ENCODE data around the gene GPR176. TPM values are rescaled to one million over a fixed set of nuclear protein-coding genes. Genes with fewer than 3 reads are reported as not detected.
A peak's percentile ranks its signal among the peaks of the same experiment; 100 is the strongest.

Gene GPR176
- total RNA-seq, 1 donor from 2014 or later = 20.6 TPM

GRCh38 chr15:39830166-39830565 is 89.9 kb downstream of the GPR176 start:
- H3K4me2 ChIP-seq = no peak overlapping the region
- H3F3A ChIP-seq (ENCODE audit: low read depth) = peaks cover 9% of the 10 kb centered on the region
- H3K9me3 ChIP-seq (ENCODE audit: low read depth) = no peaks in the 10 kb centered on the region
- peaks cover 19% of the 10 kb centered on the region for H3K4me1 ChIP-seq
- no peak overlapping the region for H3K27ac Mint-ChIP-seq
- no peaks in the 10 kb centered on the region for H3K36me3 Mint-ChIP-seq
- no peak overlapping the region for H3K4me3 ChIP-seq
- no peaks in the 10 kb centered on the region for H3K9me3 Mint-ChIP-seq
- H3K27ac ChIP-seq = no peak overlapping the region
- peaks cover 44% of the 10 kb centered on the region for H3K4me1 Mint-ChIP-seq
- no peaks in the 10 kb centered on the region for H3K27me3 Mint-ChIP-seq (ENCODE audit: insufficient read depth, low read depth)
- peaks cover 7% of the 10 kb centered on the region for H4K20me1 ChIP-seq (ENCODE audit: low read depth)
- H3K27me3 ChIP-seq = no peaks in the 10 kb centered on the region
- H2AFZ ChIP-seq (replicated peaks) = no peak overlapping the region
- no peak overlapping the region for H3K9ac ChIP-seq
- TF ChIP-seq EZH2phosphoT487 (IDR thresholded peaks at IDR 0.05) (no peak), EZH2 (IDR thresholded peaks at IDR 0.05) (no peak)
- TF ChIP-seq, protein P1, sequence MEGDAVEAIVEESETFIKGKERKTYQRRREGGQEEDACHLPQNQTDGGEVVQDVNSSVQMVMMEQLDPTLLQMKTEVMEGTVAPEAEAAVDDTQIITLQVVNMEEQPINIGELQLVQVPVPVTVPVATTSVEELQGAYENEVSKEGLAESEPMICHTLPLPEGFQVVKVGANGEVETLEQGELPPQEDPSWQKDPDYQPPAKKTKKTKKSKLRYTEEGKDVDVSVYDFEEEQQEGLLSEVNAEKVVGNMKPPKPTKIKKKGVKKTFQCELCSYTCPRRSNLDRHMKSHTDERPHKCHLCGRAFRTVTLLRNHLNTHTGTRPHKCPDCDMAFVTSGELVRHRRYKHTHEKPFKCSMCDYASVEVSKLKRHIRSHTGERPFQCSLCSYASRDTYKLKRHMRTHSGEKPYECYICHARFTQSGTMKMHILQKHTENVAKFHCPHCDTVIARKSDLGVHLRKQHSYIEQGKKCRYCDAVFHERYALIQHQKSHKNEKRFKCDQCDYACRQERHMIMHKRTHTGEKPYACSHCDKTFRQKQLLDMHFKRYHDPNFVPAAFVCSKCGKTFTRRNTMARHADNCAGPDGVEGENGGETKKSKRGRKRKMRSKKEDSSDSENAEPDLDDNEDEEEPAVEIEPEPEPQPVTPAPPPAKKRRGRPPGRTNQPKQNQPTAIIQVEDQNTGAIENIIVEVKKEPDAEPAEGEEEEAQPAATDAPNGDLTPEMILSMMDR (IDR thresholded peaks at IDR 0.05) = no peak
- H3K36me3 ChIP-seq = no peaks in the 10 kb centered on the region
- peaks cover 33% of the 10 kb centered on the region for H3K79me2 ChIP-seq (ENCODE audit: low read depth)
- H3K4me3 Mint-ChIP-seq = no peak overlapping the region
- DNase-seq (ENCODE audit: low spot score) = no peak

DNA sequence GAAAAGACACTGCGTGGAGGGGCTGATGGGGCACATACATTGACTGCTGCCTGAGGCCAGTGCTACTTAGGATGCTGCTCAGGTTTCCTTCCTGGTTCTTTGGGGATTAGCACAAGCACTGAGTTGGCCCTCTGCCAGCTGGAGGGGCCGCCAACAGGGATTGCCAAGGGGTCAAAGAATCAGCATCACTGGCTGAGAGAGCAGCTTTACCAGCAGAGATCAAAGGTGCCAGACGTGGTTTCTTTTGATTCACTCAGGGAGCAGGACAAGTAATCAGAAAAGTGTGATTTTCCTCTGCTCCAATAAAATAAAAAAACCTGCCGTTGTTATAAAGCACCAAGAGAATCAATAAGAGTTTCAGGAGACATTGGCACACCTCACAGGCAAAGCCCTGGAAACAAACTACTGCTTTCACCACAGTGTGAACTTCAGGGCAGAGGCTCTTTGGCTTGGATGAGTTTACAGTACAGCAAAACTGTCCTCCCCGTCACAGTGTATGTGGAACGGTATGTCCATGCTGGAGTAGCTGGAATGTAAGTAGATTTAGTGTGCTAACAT is 91.6 kb downstream of the GPR176 start:
- H3K27me3 Mint-ChIP-seq (ENCODE audit: insufficient read depth, low read depth) = peaks cover 4% of the 10 kb centered on the region
- Histone ChIP-seq H3F3A (ENCODE audit: low read depth) (peaks cover 9% of the 10 kb centered on the region), H2AFZ (replicated peaks) (no peak overlapping the region), H3K79me2 (ENCODE audit: low read depth) (peaks cover 30% of the 10 kb centered on the region), H3K9ac (no peak overlapping the region), H3K27ac (no peak overlapping the region), H4K20me1 (ENCODE audit: low read depth) (peaks cover 7% of the 10 kb centered on the region), H3K4me2 (no peak overlapping the region), H3K9me3 (ENCODE audit: low read depth) (no peaks in the 10 kb centered on the region), H3K36me3 (no peaks in the 10 kb centered on the region), H3K4me1 (peaks cover 14% of the 10 kb centered on the region), H3K4me3 (no peak overlapping the region), H3K27me3 (no peaks in the 10 kb centered on the region)
- TF ChIP-seq, protein P1 (IDR thresholded peaks at IDR 0.05) = no peak
- TF ChIP-seq EZH2 (IDR thresholded peaks at IDR 0.05) (no peak), EZH2phosphoT487 (IDR thresholded peaks at IDR 0.05) (no peak)
- peak; percentile 54 for DNase-seq (ENCODE audit: low spot score)
- H3K4me1 Mint-ChIP-seq = peaks cover 34% of the 10 kb centered on the region
- no peaks in the 10 kb centered on the region for H3K36me3 Mint-ChIP-seq
- H3K4me3 Mint-ChIP-seq = no peak overlapping the region
- no peaks in the 10 kb centered on the region for H3K9me3 Mint-ChIP-seq
- H3K27ac Mint-ChIP-seq = peak overlapping the region; percentile 6

DNA sequence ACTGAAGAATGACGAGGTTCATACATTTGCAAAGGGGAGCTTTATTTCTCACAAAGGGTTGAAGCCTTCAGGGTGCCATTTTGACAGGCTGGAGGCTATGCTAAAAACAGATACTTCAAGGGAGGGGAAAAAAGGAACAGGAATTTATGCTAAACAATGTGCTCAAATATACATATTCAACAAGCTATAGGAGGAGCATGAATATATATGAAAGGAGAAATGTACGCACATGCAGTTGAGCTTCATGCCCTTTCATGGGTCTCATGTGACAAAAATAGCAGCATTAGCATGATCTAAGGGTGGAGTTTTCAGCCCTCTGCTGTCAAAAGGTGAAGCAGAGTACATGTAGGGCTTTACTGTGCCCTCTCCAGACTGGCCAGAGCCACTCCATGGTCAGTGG is 93.1 kb downstream of the GPR176 start:
- no peaks in the 10 kb centered on the region for H3K36me3 ChIP-seq
- Mint-ChIP-seq H3K27me3 (ENCODE audit: insufficient read depth, low read depth) (peaks cover 4% of the 10 kb centered on the region), H3K27ac (peak overlapping the region; percentile 28), H3K36me3 (no peaks in the 10 kb centered on the region), H3K4me1 (peaks cover 31% of the 10 kb centered on the region), H3K9me3 (no peaks in the 10 kb centered on the region), H3K4me3 (no peak overlapping the region)
- no peak overlapping the region for H3K4me3 ChIP-seq
- no peak for DNase-seq (ENCODE audit: low spot score)
- no peak overlapping the region for H2AFZ ChIP-seq (replicated peaks)
- H3K27ac ChIP-seq = no peak overlapping the region
- peaks cover 9% of the 10 kb centered on the region for H3F3A ChIP-seq (ENCODE audit: low read depth)
- no peak overlapping the region for H3K9ac ChIP-seq
- H3K4me2 ChIP-seq = no peak overlapping the region
- peaks cover 13% of the 10 kb centered on the region for H3K4me1 ChIP-seq
- H4K20me1 ChIP-seq (ENCODE audit: low read depth) = peaks cover 7% of the 10 kb centered on the region
- H3K9me3 ChIP-seq (ENCODE audit: low read depth) = no peaks in the 10 kb centered on the region
- H3K79me2 ChIP-seq (ENCODE audit: low read depth) = peaks cover 24% of the 10 kb centered on the region
- H3K27me3 ChIP-seq = no peaks in the 10 kb centered on the region
- no peak for TF ChIP-seq EZH2phosphoT487 (IDR thresholded peaks at IDR 0.05)
- TF ChIP-seq, protein P1 (IDR thresholded peaks at IDR 0.05) = no peak
- no peak for TF ChIP-seq EZH2 (IDR thresholded peaks at IDR 0.05)

Data from neural progenitor cell (in vitro differentiated cells).